K562 (cell line): Measurements from ENCODE around the gene CACNG5. TPM values are rescaled to one million over a fixed set of nuclear protein-coding genes. Genes with fewer than 3 reads are reported as not detected.

Experiments
- ATAC-seq: fragments of 200-7000 bp; cut with Tn5 transposase; 3 replicates; pipeline ENCODE4 v1.9.1; 2020; ENCODE audit warnings: moderate library complexity
- BruUV-seq: library from RNA; stranded (reverse); fragments of 400-500 nt; replicated peaks from 2 replicates; lab custom pipeline; 2021; lab: Mats Ljungman, UMichigan
- CTCF ChIA-PET: fragments of 300-600 bp; formaldehyde crosslinking; extraction: SDS; loops from one replicate; lab custom pipeline; 2021; ENCODE audit warnings: low intra/inter-chr PET ratio; lab: Yijun Ruan, JAX
- POLR2A ChIA-PET: fragments of 300-600, 350-650 bp; sonication (Branson Sonifier 250); formaldehyde crosslinking; extraction: SDS; loops from one replicate; lab custom pipeline; 2021; ENCODE audit warnings: antibody characterized with exemption, inconsistent platforms; lab: Yijun Ruan, JAX
- DNase-seq, 4 experiments: peaks; one replicate each; pipeline versions ENCODE4 v3.0.0 to v3.0.0-alpha.2; 2011 to 2018; ENCODE audit warnings: low spot score in 3 of 4, mixed read lengths in 3 of 4; ENCODE audit errors: extremely low read depth in 1 of 4
- FAIRE-seq: peaks from 2 replicates; lab custom pipeline; 2011; peaks lifted over from hg19 to GRCh38; lab: Jason Lieb, UNC
- H2AFZ ChIP-seq: 2 replicates; pipeline ENCODE4 v1.6.0; 2011; ENCODE audit warnings: low read depth, low read length, control low read depth, inconsistent platforms
- H3K27ac ChIP-seq: fragments of 200-600 bp; 3 replicates; pipeline ENCODE4 v1.8.0; 2011; ENCODE audit warnings: low read depth, mild to moderate bottlenecking, control low read depth, inconsistent platforms, low read length, moderate library complexity, mixed read lengths; ENCODE audit errors: extremely low read depth
- H3K27me3 ChIP-seq, 2 experiments: fragments of 300-600 bp in 1 of 2; 2 replicates in 1 of 2; 3 replicates in 1 of 2; pipeline versions ENCODE4 v1.6.0 to v1.8.0; 2011; ENCODE audit warnings: inconsistent platforms in 2 of 2, low read length in 2 of 2, mild to moderate bottlenecking in 1 of 2, mixed read lengths in 1 of 2, moderate library complexity in 1 of 2; ENCODE audit not compliant: control insufficient read depth in 2 of 2, insufficient read depth in 2 of 2
- H3K36me3 ChIP-seq: fragments of 300-600 bp; 3 replicates; pipeline ENCODE4 v1.8.0; 2011; ENCODE audit warnings: mild to moderate bottlenecking, low read length, inconsistent platforms; ENCODE audit not compliant: control insufficient read depth, insufficient read depth
- H3K4me1 ChIP-seq, 2 experiments: fragments of 200-600 bp in 1 of 2; replicated peaks in 1 of 2; 2 replicates in 1 of 2; 3 replicates in 1 of 2; pipeline versions ENCODE4 v1.5.1 to v1.8.0; 2011; ENCODE audit warnings: inconsistent platforms in 2 of 2, low read length in 2 of 2, mild to moderate bottlenecking in 1 of 2, mixed read lengths in 1 of 2, moderate library complexity in 1 of 2; ENCODE audit not compliant: control insufficient read depth in 2 of 2, insufficient read depth in 2 of 2
- H3K4me2 ChIP-seq: 2 replicates; pipeline ENCODE4 v1.6.1; 2011; ENCODE audit warnings: low read length, control low read depth, inconsistent platforms, mixed read lengths; ENCODE audit not compliant: insufficient read depth
- H3K4me3 ChIP-seq: fragments of 200-600 bp; sonication (generic), shearing (Covaris generic); 2 replicates; pipeline ENCODE4 v1.5.1; 2016; ENCODE audit warnings: control low read depth, inconsistent platforms
- H3K79me2 ChIP-seq: fragments of 200-600 bp; 3 replicates; pipeline ENCODE4 v1.8.0; 2011; ENCODE audit warnings: low read length, inconsistent platforms; ENCODE audit not compliant: control insufficient read depth, insufficient read depth
- H3K9ac ChIP-seq, 2 experiments: 2 replicates each; pipeline versions ENCODE4 v1.6.0 to v1.6.1; 2011; ENCODE audit warnings: low read depth in 2 of 2, low read length in 2 of 2, control low read depth in 1 of 2, inconsistent platforms in 1 of 2, mild to moderate bottlenecking in 1 of 2, mixed read lengths in 1 of 2; ENCODE audit not compliant: insufficient read depth in 1 of 2
- H3K9me1 ChIP-seq: one replicate; pipeline ENCODE4 v1.6.0; 2011; ENCODE audit warnings: inconsistent platforms, mild to moderate bottlenecking, low read length, moderate library complexity; ENCODE audit not compliant: control insufficient read depth, insufficient read depth
- H3K9me3 ChIP-seq: replicated peaks from 2 replicates; pipeline ENCODE4 v1.5.1; 2011; ENCODE audit warnings: low read depth, low read length, inconsistent platforms; ENCODE audit not compliant: control insufficient read depth, insufficient read depth
- H4K20me1 ChIP-seq: replicated peaks from 2 replicates; pipeline ENCODE4 v1.6.1; 2011; ENCODE audit warnings: low read length, inconsistent platforms, mixed read lengths; ENCODE audit not compliant: control insufficient read depth, insufficient read depth
- FUS ChIP-seq: fragments of 200-400 bp; formaldehyde crosslinking; optimal IDR thresholded peaks from 2 replicates; pipeline ENCODE3; 2017; ENCODE audit warnings: low read depth, low read length
- POLR2AphosphoS2 ChIP-seq: IDR thresholded peaks from 2 replicates; pipeline ENCODE4 v1.6.1; 2012; ENCODE audit warnings: low read length, improper control_type of control experiment
- PURB ChIP-seq: sonication (generic); formaldehyde crosslinking; IDR thresholded peaks from 2 replicates; pipeline ENCODE4 v1.9.0; 2021; ENCODE audit warnings: low read depth, mild to moderate bottlenecking, missing genetic modification reagents
- SMC3 ChIP-seq: conservative IDR thresholded peaks from 2 replicates; pipeline ENCODE4 v1.6.1; 2011; ENCODE audit warnings: low read depth, low read length, improper control_type of control experiment; ENCODE audit not compliant: insufficient read depth
- ZNF780A ChIP-seq: fragments of 250-450 bp; sonication (Bioruptor Pico); IDR thresholded peaks from 2 replicates; pipeline ENCODE4 v1.5.0; 2021; ENCODE audit warnings: mild to moderate bottlenecking
- WGBS: fragments of 100-300 bp; shearing (Covaris generic); methylation state at CpG from one replicate; pipeline ENCODE4 v1.1.6; 2016; ENCODE audit warnings: low coverage, mixed read lengths; ENCODE audit not compliant: insufficient coverage; ENCODE audit errors: missing lambda C conversion rate; 5-methylcytosine and 5-hydroxymethylcytosine counted together
- in situ Hi-C: fragments of 300-500 bp; cut with MboI; formaldehyde crosslinking; loops from 4 replicates; pipeline ENCODE4 v1.15.0; 2018; ENCODE audit warnings: inconsistent platforms, mixed read lengths
- intact Hi-C: fragments of 100-400 bp; cut with micrococcal nuclease; formaldehyde crosslinking; loops from 2 replicates; pipeline ENCODE4 v1.14.2; 2022
- polyA plus RNA-seq, 8 experiments: library from polyadenylated mRNA; depleted of rRNA in 4 of 8; stranded (reverse) in 5 of 8; unstranded in 3 of 8; fragments of >200 nt; fragmentation: Nextera tagmentation in 2 of 8; fragmentation: Illumina TruSeq in 1 of 8; extraction: Ambion mirVana in 2 of 8; extraction: Trizol in 1 of 8; gene quantifications; 2 replicates each; pipeline versions ENCODE4 v1.2.1 to v1.2.3, GENCODE V29; 2011 to 2014; ENCODE audit warnings: inconsistent platforms in 1 of 8, missing spikeins in 1 of 8
- total RNA-seq, 7 experiments: library from RNA; depleted of rRNA in 6 of 7; stranded (reverse); fragments of >200 nt in 6 of 7; fragmentation: Illumina TruSeq in 2 of 7; extraction: Trizol in 2 of 7; gene quantifications; 2 replicates each; pipeline versions ENCODE4 v1.2.1 to v1.2.3, GENCODE V29; 2011 to 2021; ENCODE audit warnings: low replicate concordance in 1 of 7
- TF ChIP-seq, protein P1 (sequence below): sonication (generic); formaldehyde crosslinking; IDR thresholded peaks from 2 replicates; pipeline ENCODE4 v1.8.0; 2022; ENCODE audit warnings: mild to moderate bottlenecking, missing genetic modification reagents
- TF ChIP-seq, protein P2 (sequence below): IDR thresholded peaks from 2 replicates; pipeline ENCODE4 v1.6.1; 2012; ENCODE audit warnings: low read depth, low read length, improper control_type of control experiment, borderline replicate concordance
- TF ChIP-seq, protein P3 (sequence below): sonication (generic); formaldehyde crosslinking; IDR thresholded peaks from 2 replicates; pipeline ENCODE4 v1.8.1; 2023; ENCODE audit warnings: mild to moderate bottlenecking, missing genetic modification reagents

Gene CACNG5
- total and polyA plus RNA-seq, 9 of the 15 experiments (the other 6 are each of a cell fraction or from before 2014, with no cell fraction given) = not detected

DNA sequence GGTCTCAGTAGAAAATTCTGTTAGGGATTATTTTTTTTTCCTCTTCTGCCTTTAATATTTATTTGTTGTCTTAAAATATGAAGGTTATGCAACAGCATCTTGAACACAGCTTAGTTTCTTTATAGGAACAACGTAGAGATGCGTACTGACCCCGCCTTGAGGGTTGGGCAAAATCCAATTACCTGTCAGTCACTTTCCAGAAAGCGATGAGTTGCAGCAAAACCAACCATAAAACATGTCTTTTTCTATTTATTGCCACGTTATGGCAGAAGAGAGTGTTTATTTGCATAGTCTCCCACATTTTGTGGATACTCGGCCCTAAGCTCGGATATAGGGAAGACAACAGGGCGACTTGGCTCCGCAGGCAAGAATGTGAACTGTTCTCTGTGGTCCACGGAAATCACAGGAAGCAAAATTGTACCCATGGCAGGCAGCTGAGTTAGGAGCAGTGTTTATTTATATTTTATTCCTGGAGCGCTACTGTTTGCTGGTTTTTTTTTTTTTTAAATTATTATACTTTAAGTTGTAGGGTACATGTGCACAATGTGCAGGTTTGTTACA is 44.3 kb upstream of the CACNG5 start:
- FAIRE-seq = no peak
- in situ Hi-C loops = no loop called here

More for the DNA sequence above, 44.3 kb upstream of the CACNG5 start:
- H2AFZ ChIP-seq = no peak overlapping the region
- POLR2A ChIA-PET = no interaction called here
- no peak for ATAC-seq
- H3K9me1 ChIP-seq = no peaks in the 10 kb centered on the region
- no peak for TF ChIP-seq PURB (CRISPR knock-in tag)
- TF ChIP-seq POLR2AphosphoS2 = no peak
- TF ChIP-seq SMC3 = no peak
- TF ChIP-seq, protein P1, sequence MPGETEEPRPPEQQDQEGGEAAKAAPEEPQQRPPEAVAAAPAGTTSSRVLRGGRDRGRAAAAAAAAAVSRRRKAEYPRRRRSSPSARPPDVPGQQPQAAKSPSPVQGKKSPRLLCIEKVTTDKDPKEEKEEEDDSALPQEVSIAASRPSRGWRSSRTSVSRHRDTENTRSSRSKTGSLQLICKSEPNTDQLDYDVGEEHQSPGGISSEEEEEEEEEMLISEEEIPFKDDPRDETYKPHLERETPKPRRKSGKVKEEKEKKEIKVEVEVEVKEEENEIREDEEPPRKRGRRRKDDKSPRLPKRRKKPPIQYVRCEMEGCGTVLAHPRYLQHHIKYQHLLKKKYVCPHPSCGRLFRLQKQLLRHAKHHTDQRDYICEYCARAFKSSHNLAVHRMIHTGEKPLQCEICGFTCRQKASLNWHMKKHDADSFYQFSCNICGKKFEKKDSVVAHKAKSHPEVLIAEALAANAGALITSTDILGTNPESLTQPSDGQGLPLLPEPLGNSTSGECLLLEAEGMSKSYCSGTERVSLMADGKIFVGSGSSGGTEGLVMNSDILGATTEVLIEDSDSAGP (CRISPR knock-in tag) = no peak
- TF ChIP-seq ZNF780A (CRISPR knock-in tag) = no peak
- TF ChIP-seq, protein P2, sequence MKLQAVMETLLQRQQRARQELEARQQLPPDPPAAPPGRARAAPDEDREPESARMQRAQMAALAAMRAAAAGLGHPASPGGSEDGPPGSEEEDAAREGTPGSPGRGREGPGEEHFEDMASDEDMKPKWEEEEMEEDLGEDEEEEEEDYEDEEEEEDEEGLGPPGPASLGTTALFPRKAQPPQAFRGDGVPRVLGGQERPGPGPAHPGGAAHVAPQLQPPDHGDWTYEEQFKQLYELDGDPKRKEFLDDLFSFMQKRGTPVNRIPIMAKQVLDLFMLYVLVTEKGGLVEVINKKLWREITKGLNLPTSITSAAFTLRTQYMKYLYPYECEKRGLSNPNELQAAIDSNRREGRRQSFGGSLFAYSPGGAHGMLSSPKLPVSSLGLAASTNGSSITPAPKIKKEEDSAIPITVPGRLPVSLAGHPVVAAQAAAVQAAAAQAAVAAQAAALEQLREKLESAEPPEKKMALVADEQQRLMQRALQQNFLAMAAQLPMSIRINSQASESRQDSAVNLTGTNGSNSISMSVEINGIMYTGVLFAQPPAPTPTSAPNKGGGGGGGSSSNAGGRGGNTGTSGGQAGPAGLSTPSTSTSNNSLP = no peak
- no peak for TF ChIP-seq FUS
- TF ChIP-seq, protein P3, sequence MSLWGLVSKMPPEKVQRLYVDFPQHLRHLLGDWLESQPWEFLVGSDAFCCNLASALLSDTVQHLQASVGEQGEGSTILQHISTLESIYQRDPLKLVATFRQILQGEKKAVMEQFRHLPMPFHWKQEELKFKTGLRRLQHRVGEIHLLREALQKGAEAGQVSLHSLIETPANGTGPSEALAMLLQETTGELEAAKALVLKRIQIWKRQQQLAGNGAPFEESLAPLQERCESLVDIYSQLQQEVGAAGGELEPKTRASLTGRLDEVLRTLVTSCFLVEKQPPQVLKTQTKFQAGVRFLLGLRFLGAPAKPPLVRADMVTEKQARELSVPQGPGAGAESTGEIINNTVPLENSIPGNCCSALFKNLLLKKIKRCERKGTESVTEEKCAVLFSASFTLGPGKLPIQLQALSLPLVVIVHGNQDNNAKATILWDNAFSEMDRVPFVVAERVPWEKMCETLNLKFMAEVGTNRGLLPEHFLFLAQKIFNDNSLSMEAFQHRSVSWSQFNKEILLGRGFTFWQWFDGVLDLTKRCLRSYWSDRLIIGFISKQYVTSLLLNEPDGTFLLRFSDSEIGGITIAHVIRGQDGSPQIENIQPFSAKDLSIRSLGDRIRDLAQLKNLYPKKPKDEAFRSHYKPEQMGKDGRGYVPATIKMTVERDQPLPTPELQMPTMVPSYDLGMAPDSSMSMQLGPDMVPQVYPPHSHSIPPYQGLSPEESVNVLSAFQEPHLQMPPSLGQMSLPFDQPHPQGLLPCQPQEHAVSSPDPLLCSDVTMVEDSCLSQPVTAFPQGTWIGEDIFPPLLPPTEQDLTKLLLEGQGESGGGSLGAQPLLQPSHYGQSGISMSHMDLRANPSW (CRISPR knock-in tag) = no peak
- peaks cover 49% of the 10 kb centered on the region; the same call in 2 of the 3 replicates for H3K36me3 ChIP-seq
- BruUV-seq = no TSS peak
- no peaks in the 10 kb centered on the region for H3K9me3 ChIP-seq
- CTCF ChIA-PET = no interaction called here
- no peak overlapping the region for H3K9ac ChIP-seq
- WGBS = 83% methylated on average over 11 of the region's 11 CpGs
- no peak overlapping the region for H3K27ac ChIP-seq
- no peaks in the 10 kb centered on the region for H3K4me1 ChIP-seq
- no peak overlapping the region for H3K4me2 ChIP-seq
- no peak overlapping the region for H3K4me3 ChIP-seq
- intact Hi-C loops = no loop called here
- no peaks in the 10 kb centered on the region for H4K20me1 ChIP-seq
- no peak for DNase-seq
- no peaks in the 10 kb centered on the region for H3K79me2 ChIP-seq
- no peaks in the 10 kb centered on the region for H3K27me3 ChIP-seq
